Mesendoderm (in vitro differentiated cells): ENCODE measurements around the gene PPARG.
A peak's percentile ranks its signal among the peaks of the same experiment; 100 is the strongest.

Experiments
- DNase-seq: peaks from one replicate; pipeline ENCODE4 v3.0.0; 2013
- H2AK5ac ChIP-seq: 2 replicates; pipeline ENCODE4 v1.6.1; 2013; ENCODE audit warnings: low read length, inconsistent platforms
- H2BK120ac ChIP-seq: 2 replicates; pipeline ENCODE4 v1.6.1; 2013; ENCODE audit warnings: low read depth, mild to moderate bottlenecking, low read length, moderate library complexity, mixed read lengths
- H2BK15ac ChIP-seq: replicated peaks from 2 replicates; pipeline ENCODE4 v1.6.1; 2013; ENCODE audit warnings: low read depth, mild to moderate bottlenecking, moderate library complexity
- H2BK5ac ChIP-seq: 2 replicates; pipeline ENCODE4 v1.6.1; 2013; ENCODE audit warnings: low read length, inconsistent platforms
- H3K18ac ChIP-seq: 2 replicates; pipeline ENCODE4 v1.6.1; 2013; ENCODE audit warnings: mild to moderate bottlenecking, low read length, mixed read lengths
- H3K23ac ChIP-seq: one replicate; pipeline ENCODE4 v1.6.1; 2013; ENCODE audit warnings: low read length
- H3K27ac ChIP-seq: 2 replicates; pipeline ENCODE4 v1.5.1; 2013; ENCODE audit warnings: low read depth, mild to moderate bottlenecking, inconsistent platforms, low read length, moderate library complexity
- H3K27me3 ChIP-seq: 2 replicates; pipeline ENCODE4 v1.6.1; 2013; ENCODE audit warnings: low read length, control low read depth, mild to moderate bottlenecking, inconsistent platforms; ENCODE audit not compliant: insufficient read depth, poor library complexity
- H3K36me3 ChIP-seq: 2 replicates; pipeline ENCODE4 v1.6.1; 2013; ENCODE audit warnings: low read length, inconsistent platforms; ENCODE audit not compliant: control insufficient read depth, insufficient read depth
- H3K4ac ChIP-seq: one replicate; pipeline ENCODE4 v1.6.1; 2013; ENCODE audit warnings: low read depth, mild to moderate bottlenecking, low read length, moderate library complexity
- H3K4me1 ChIP-seq: 2 replicates; pipeline ENCODE4 v1.6.1; 2013; ENCODE audit warnings: low read depth, low read length, inconsistent platforms; ENCODE audit not compliant: control insufficient read depth
- H3K4me2 ChIP-seq: 2 replicates; pipeline ENCODE4 v1.6.1; 2013; ENCODE audit warnings: low read length
- H3K4me3 ChIP-seq: 2 replicates; pipeline ENCODE4 v1.5.1; 2013; ENCODE audit warnings: mild to moderate bottlenecking, low read length
- H3K56ac ChIP-seq: one replicate; pipeline ENCODE4 v1.6.1; 2013; ENCODE audit warnings: low read length
- H3K79me1 ChIP-seq: 2 replicates; pipeline ENCODE4 v1.6.1; 2013; ENCODE audit warnings: low read length, inconsistent platforms
- H3K79me2 ChIP-seq: 2 replicates; pipeline ENCODE4 v1.6.1; 2013; ENCODE audit warnings: mild to moderate bottlenecking, low read length; ENCODE audit not compliant: control insufficient read depth, insufficient read depth
- H3K9ac ChIP-seq: 2 replicates; pipeline ENCODE4 v1.6.1; 2013; ENCODE audit warnings: low read length, inconsistent platforms
- H4K5ac ChIP-seq: one replicate; pipeline ENCODE4 v1.6.1; 2013; ENCODE audit warnings: low read length
- H4K8ac ChIP-seq: one replicate; pipeline ENCODE4 v1.6.1; 2013; ENCODE audit warnings: low read depth, mild to moderate bottlenecking, control low read depth, low read length, moderate library complexity
- WGBS: extraction: QIAGEN DNeasy Blood & Tissue Kit; methylation state at CpG from one replicate; pipeline ENCODE4 v1.1.7; 2013; ENCODE audit warnings: low lambda C conversion rate, missing lambda C conversion rate; ENCODE audit not compliant: insufficient coverage; ENCODE audit errors: extremely low coverage; 5-methylcytosine and 5-hydroxymethylcytosine counted together

The PPARG gene

GRCh38 chr3:12339701-12340480 is 51.0 kb downstream of the PPARG start:
- Histone ChIP-seq H3K4me1 (no peaks in the 10 kb centered on the region), H2AK5ac (no peak overlapping the region), H3K36me3 (no peaks in the 10 kb centered on the region), H4K8ac (no peak overlapping the region), H3K23ac (no peak overlapping the region), H3K27me3 (no peaks in the 10 kb centered on the region), H4K5ac (no peak overlapping the region), H3K4me2 (no peak overlapping the region), H2BK5ac (no peak overlapping the region), H3K4me3 (no peak overlapping the region), H3K9ac (no peak overlapping the region), H3K79me2 (no peaks in the 10 kb centered on the region), H2BK120ac (no peak overlapping the region), H3K79me1 (no peaks in the 10 kb centered on the region), H3K27ac (no peak overlapping the region), H2BK15ac (no peak overlapping the region), H3K56ac (no peak overlapping the region), H3K4ac (no peak overlapping the region), H3K18ac (no peak overlapping the region)
- no CpG with 5 or more reads among the region's 5 CpGs for WGBS
- DNase-seq = no peak

- H3K23ac ChIP-seq = no peak overlapping the region
- H3K4me3 ChIP-seq = no peak overlapping the region
- 100% methylated on average over 1 of the region's 2 CpGs for WGBS
- H3K27ac ChIP-seq = no peak overlapping the region
- no peak overlapping the region for H3K4me2 ChIP-seq
- no peak overlapping the region for H2BK15ac ChIP-seq
- H3K4ac ChIP-seq = no peak overlapping the region
- no peaks in the 10 kb centered on the region for H3K4me1 ChIP-seq
- H3K27me3 ChIP-seq = no peaks in the 10 kb centered on the region
- H3K79me2 ChIP-seq = no peaks in the 10 kb centered on the region
- H3K36me3 ChIP-seq = no peaks in the 10 kb centered on the region
- H2BK120ac ChIP-seq = no peak overlapping the region
- DNase-seq = no peak
- H2AK5ac ChIP-seq = no peak overlapping the region
- no peaks in the 10 kb centered on the region for H3K79me1 ChIP-seq
- H3K9ac ChIP-seq = no peak overlapping the region
- H2BK5ac ChIP-seq = no peak overlapping the region
- no peak overlapping the region for H3K18ac ChIP-seq
- H4K8ac ChIP-seq = no peak overlapping the region
- no peak overlapping the region for H4K5ac ChIP-seq
- no peak overlapping the region for H3K56ac ChIP-seq
These were observed 51.6 kb downstream of the PPARG start for GRCh38 chr3:12340506-12340905.

- no peaks in the 10 kb centered on the region for H3K4me1 ChIP-seq
- no peak for DNase-seq
- no peak overlapping the region for H4K8ac ChIP-seq
- no peaks in the 10 kb centered on the region for H3K79me2 ChIP-seq
- H2BK15ac ChIP-seq = no peak overlapping the region
- no peak overlapping the region for H3K4me3 ChIP-seq
- H3K18ac ChIP-seq = no peak overlapping the region
- no peak overlapping the region for H3K56ac ChIP-seq
- H3K4ac ChIP-seq = no peak overlapping the region
- no peak overlapping the region for H3K27ac ChIP-seq
- H2AK5ac ChIP-seq = no peak overlapping the region
- no peak overlapping the region for H4K5ac ChIP-seq
- no peaks in the 10 kb centered on the region for H3K27me3 ChIP-seq
- H3K36me3 ChIP-seq = no peaks in the 10 kb centered on the region
- H3K9ac ChIP-seq = no peak overlapping the region
- H3K4me2 ChIP-seq = no peak overlapping the region
- H2BK120ac ChIP-seq = no peak overlapping the region
- H2BK5ac ChIP-seq = no peak overlapping the region
- H3K23ac ChIP-seq = no peak overlapping the region
- no peaks in the 10 kb centered on the region for H3K79me1 ChIP-seq
These were observed 53.3 kb downstream of the PPARG start for GRCh38 chr3:12342151-12342550.

- Histone ChIP-seq H3K18ac (no peak overlapping the region), H2AK5ac (no peak overlapping the region), H3K4me3 (no peak overlapping the region), H4K5ac (no peak overlapping the region), H3K79me1 (no peaks in the 10 kb centered on the region), H3K27ac (no peak overlapping the region), H4K8ac (no peak overlapping the region), H2BK5ac (no peak overlapping the region), H2BK15ac (no peak overlapping the region), H2BK120ac (no peak overlapping the region), H3K27me3 (no peaks in the 10 kb centered on the region), H3K79me2 (no peaks in the 10 kb centered on the region), H3K56ac (no peak overlapping the region), H3K4me1 (no peaks in the 10 kb centered on the region), H3K23ac (no peak overlapping the region), H3K9ac (no peak overlapping the region), H3K36me3 (no peaks in the 10 kb centered on the region), H3K4ac (no peak overlapping the region), H3K4me2 (no peak overlapping the region)
- no CpG with 5 or more reads among the region's 3 CpGs for WGBS
- DNase-seq = no peak
These were observed 54.2 kb downstream of the PPARG start for GRCh38 chr3:12343047-12343501.

- peak; percentile 13 for DNase-seq
- WGBS = no CpG with 5 or more reads among the region's 5 CpGs
- no peak overlapping the region for H3K27ac ChIP-seq
- no peak overlapping the region for H2BK5ac ChIP-seq
- no peak overlapping the region for H3K9ac ChIP-seq
- H3K36me3 ChIP-seq = no peaks in the 10 kb centered on the region
- H3K4me2 ChIP-seq = no peak overlapping the region
- no peak overlapping the region for H3K56ac ChIP-seq
- H2AK5ac ChIP-seq = no peak overlapping the region
- H3K18ac ChIP-seq = no peak overlapping the region
- H4K8ac ChIP-seq = no peak overlapping the region
- H3K4me3 ChIP-seq = no peak overlapping the region
- H2BK120ac ChIP-seq = no peak overlapping the region
- no peak overlapping the region for H2BK15ac ChIP-seq
- H3K4me1 ChIP-seq = no peaks in the 10 kb centered on the region
- H3K79me2 ChIP-seq = no peaks in the 10 kb centered on the region
- H3K27me3 ChIP-seq = no peaks in the 10 kb centered on the region
- no peak overlapping the region for H3K4ac ChIP-seq
- H4K5ac ChIP-seq = no peak overlapping the region
- H3K79me1 ChIP-seq = no peaks in the 10 kb centered on the region
- no peak overlapping the region for H3K23ac ChIP-seq
These were observed 56.3 kb downstream of the PPARG start for GRCh38 chr3:12345141-12345561.
